ENCODE results near the gene LGALSL.

LGALSL gene

DNA sequence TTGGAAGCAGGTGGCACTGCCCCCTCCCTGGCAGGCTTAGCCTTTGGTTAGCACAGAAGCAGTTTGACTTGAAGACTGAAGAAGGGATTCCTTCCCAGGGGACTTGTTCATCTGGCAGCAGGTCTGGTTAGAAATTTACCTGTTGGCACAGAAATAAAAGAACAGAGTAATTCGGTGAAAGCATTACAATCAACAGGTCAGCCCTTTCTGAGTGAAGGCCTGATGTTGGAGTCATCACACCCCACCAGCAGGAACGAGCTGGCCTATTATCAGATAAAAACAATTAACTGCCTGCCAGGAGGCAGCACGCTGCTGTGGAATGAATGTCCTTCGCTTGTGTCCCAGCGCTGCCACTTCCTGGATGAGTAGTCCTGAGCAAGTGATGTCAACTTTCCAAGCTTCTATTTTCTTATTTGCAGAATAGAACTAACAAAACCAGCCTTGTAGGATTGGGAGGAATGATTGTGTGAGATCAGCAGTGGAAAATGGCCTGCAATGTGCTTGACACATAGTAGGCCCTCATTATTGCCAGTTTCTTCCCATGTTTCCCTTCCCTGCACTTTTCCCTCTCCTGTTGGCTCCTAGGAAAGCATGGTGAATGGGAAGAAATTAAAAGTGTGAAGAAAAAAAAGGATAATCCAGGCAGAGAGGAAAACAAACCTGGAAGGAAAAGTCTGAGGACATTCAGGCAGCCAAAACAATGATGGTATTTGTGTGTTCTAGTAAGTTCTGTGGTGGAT is 29.0 kb downstream of the LGALSL start:
- no peaks in the 10 kb centered on the region for H3K4me1 ChIP-seq (ENCODE audit: control insufficient read depth, insufficient read depth, low read length)
- H3K9ac ChIP-seq (ENCODE audit: low read depth, low read length), result no peak overlapping the region
- H3K4me3 ChIP-seq (ENCODE audit: low read depth, low read length), result no peak overlapping the region
- H3K27ac ChIP-seq (ENCODE audit: low read depth, low read length), result no peak overlapping the region
- no peaks in the 10 kb centered on the region for H3K36me3 ChIP-seq (ENCODE audit: control insufficient read depth, insufficient read depth, low read length)
- H3K9me3 ChIP-seq (ENCODE audit: control insufficient read depth, insufficient read depth, low read length), result no peaks in the 10 kb centered on the region
- no peaks in the 10 kb centered on the region for H3K27me3 ChIP-seq (ENCODE audit: control insufficient read depth, insufficient read depth, low read length)

DNA sequence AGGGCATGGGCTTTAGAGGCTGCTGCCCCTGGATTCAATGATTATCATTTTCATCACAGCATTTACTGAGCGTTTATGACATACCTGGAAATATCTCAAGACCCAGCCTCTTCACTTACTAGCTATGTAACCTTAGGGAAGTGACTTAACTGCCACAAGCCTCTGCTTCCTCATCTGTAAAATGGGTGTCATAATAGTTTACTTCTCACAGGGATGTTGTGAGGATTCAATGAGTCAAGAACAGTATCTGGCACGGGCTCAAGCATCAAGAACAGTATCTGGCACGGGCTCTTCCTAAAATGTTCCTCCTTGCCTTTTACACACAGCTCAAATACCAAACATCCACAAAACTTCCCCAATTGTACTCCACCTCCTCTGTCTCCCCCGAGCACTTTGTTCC is 31.4 kb downstream of the LGALSL start:
- Histone ChIP-seq H3K9me3 (ENCODE audit: control insufficient read depth, insufficient read depth, low read length) (no peaks in the 10 kb centered on the region), H3K4me1 (ENCODE audit: control insufficient read depth, insufficient read depth, low read length) (peaks cover 6% of the 10 kb centered on the region), H3K27me3 (ENCODE audit: control insufficient read depth, insufficient read depth, low read length) (no peaks in the 10 kb centered on the region), H3K9ac (ENCODE audit: low read depth, low read length) (no peak overlapping the region), H3K27ac (ENCODE audit: low read depth, low read length) (no peak overlapping the region), H3K36me3 (ENCODE audit: control insufficient read depth, insufficient read depth, low read length) (no peaks in the 10 kb centered on the region), H3K4me3 (ENCODE audit: low read depth, low read length) (no peak overlapping the region)

DNA sequence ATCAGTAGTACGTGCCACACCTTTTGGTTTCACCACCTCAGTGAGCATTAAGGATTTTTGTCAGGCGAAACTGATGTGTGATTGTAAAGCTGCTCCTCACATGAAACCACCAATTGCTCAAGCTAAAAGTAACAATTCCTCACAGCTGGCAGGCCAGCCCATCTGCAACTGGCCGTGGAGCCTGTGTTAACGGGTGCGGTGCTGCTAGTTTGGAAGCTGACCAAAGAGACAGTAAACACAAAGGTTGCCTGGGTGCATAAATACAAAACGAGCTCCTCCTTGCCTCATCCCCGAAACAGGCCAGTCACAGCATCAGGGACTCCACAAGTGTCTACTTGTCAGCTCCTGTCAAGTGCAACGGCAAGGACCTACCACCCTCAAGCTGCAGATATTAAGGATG is 32.0 kb downstream of the LGALSL start:
- Histone ChIP-seq H3K9ac (ENCODE audit: low read depth, low read length) (no peak overlapping the region), H3K36me3 (ENCODE audit: control insufficient read depth, insufficient read depth, low read length) (no peaks in the 10 kb centered on the region), H3K4me3 (ENCODE audit: low read depth, low read length) (no peak overlapping the region), H3K27me3 (ENCODE audit: control insufficient read depth, insufficient read depth, low read length) (no peaks in the 10 kb centered on the region), H3K27ac (ENCODE audit: low read depth, low read length) (no peak overlapping the region), H3K9me3 (ENCODE audit: control insufficient read depth, insufficient read depth, low read length) (no peaks in the 10 kb centered on the region), H3K4me1 (ENCODE audit: control insufficient read depth, insufficient read depth, low read length) (peaks cover 6% of the 10 kb centered on the region)

DNA sequence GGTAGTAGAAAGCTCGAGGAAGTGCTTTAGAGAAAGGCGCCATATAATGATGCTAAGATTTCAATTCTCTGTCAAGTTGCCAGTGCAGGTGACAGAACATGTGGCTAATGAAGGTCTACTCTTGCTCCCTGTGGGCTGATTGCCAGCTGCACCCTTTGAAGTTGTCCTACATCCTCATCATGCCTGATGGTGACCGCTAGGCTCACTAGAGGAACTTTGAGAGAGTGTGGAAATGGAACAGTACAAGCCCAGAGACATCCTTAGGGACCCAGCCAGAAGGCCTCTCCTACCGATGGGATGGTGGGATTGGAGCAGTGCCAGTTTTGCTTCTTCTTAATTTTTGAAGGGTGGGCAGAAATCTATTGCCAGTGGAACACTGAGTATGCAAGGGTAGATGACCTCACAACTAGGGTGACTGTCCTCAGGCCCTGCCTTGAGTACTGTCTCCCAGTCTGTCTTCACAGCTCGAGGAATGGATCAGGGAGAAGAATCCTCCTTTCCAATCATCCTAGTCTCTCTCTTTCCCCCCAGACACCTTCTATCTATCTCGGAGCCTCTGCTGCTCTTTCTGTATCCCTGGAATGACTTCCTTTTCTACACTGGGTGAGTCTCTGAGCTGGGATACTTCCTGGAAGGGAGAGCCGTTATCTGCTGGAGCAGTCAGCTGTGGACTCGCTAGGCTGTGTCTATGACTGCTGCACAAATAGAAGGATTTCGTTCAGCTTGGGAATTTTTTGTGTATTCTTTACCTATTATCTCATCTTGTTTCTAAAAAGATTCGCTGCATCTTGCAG is 33.5 kb downstream of the LGALSL start:
- H3K9me3 ChIP-seq (ENCODE audit: control insufficient read depth, insufficient read depth, low read length), result no peaks in the 10 kb centered on the region
- H3K4me1 ChIP-seq (ENCODE audit: control insufficient read depth, insufficient read depth, low read length), result peaks cover 12% of the 10 kb centered on the region
- H3K27me3 ChIP-seq (ENCODE audit: control insufficient read depth, insufficient read depth, low read length), result no peaks in the 10 kb centered on the region
- no peak overlapping the region for H3K9ac ChIP-seq (ENCODE audit: low read depth, low read length)
- H3K4me3 ChIP-seq (ENCODE audit: low read depth, low read length), result no peak overlapping the region
- no peak overlapping the region for H3K27ac ChIP-seq (ENCODE audit: low read depth, low read length)
- no peaks in the 10 kb centered on the region for H3K36me3 ChIP-seq (ENCODE audit: control insufficient read depth, insufficient read depth, low read length)

DNA sequence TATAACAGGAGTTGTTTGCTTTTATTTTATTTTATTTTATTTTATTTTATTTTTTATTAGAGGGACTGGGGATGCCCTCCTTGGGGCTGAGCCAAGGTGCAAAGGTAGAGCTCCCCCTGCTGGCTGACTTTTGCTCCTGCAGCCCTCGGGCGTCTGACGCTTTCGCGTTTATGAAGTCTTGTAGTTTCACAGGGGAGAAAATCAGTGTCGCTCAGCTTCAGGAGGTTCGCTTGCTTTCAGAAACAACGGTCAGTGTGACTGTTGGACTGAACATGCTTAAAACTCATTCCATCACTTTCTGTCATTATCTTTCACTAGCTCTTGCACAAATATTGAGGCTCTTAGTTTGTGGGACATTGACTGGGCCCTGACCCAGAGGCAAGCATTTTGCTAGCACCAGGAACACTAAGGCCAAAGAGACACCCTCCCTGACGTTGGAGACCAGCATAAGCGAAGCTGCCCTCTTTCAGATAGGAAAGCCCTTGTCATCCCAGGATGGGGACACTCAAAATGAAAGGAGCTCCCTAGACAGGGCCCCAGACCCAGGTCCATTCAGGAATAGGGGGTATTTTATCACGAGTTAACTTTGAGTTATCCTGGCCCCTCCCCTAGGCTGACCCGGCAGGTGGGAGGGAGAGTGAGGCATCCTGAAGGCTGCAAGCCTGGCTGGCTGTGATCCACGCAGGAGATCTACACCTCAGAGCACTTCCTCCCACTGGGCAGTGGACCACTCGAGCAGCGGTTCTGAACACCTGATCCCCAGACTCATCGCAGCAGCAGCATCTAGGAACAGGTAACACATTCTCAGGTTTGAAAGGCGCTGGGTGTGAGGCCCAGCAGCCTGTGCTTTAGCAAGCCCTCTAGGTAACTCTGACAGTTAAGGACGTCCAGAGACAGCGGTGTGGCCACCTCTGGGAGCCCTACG is 34.4 kb downstream of the LGALSL start:
- H3K9me3 ChIP-seq (ENCODE audit: control insufficient read depth, insufficient read depth, low read length), result no peaks in the 10 kb centered on the region
- no peak overlapping the region for H3K4me3 ChIP-seq (ENCODE audit: low read depth, low read length)
- no peaks in the 10 kb centered on the region for H3K27me3 ChIP-seq (ENCODE audit: control insufficient read depth, insufficient read depth, low read length)
- H3K27ac ChIP-seq (ENCODE audit: low read depth, low read length), result peak overlapping the region; percentile 24
- H3K4me1 ChIP-seq (ENCODE audit: control insufficient read depth, insufficient read depth, low read length), result peaks cover 21% of the 10 kb centered on the region
- H3K9ac ChIP-seq (ENCODE audit: low read depth, low read length), result no peak overlapping the region
- H3K36me3 ChIP-seq (ENCODE audit: control insufficient read depth, insufficient read depth, low read length), result no peaks in the 10 kb centered on the region

DNA sequence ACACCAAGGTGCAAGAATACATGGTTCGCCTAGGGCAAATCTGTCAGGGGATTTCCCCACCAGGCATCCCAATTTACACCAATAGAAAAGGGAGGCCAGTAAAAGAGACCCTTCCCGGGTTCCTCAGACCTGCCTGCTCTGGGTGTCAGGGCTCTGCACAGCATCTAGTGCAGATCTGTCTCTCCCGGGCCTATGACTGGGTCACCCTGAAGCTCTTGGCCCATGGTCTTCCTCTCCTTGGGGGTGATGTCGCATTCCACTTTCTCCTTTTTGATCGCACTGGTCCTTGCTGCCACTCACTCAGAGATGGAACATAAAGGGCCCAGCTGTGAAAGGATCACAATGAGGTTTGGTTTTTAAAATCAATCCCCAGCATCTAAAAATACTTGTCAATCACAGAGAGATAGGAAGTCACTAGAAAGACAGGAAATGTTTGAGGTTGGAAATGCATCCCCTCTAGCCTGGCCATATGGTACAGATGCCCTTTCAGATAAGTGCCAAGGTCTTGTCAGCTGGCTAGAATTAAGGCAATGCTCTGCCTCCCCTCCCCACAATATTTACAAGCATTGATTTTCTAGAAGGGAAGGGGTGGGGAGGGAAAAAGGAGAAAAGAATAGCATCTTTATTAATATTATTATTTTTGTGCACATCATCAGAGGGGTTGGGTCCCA is 35.3 kb downstream of the LGALSL start:
- no peaks in the 10 kb centered on the region for H3K9me3 ChIP-seq (ENCODE audit: control insufficient read depth, insufficient read depth, low read length)
- H3K27me3 ChIP-seq (ENCODE audit: control insufficient read depth, insufficient read depth, low read length), result no peaks in the 10 kb centered on the region
- peaks cover 28% of the 10 kb centered on the region for H3K4me1 ChIP-seq (ENCODE audit: control insufficient read depth, insufficient read depth, low read length)
- no peak overlapping the region for H3K9ac ChIP-seq (ENCODE audit: low read depth, low read length)
- H3K4me3 ChIP-seq (ENCODE audit: low read depth, low read length), result no peak overlapping the region
- no peak overlapping the region for H3K27ac ChIP-seq (ENCODE audit: low read depth, low read length)
- H3K36me3 ChIP-seq (ENCODE audit: control insufficient read depth, insufficient read depth, low read length), result no peaks in the 10 kb centered on the region

DNA sequence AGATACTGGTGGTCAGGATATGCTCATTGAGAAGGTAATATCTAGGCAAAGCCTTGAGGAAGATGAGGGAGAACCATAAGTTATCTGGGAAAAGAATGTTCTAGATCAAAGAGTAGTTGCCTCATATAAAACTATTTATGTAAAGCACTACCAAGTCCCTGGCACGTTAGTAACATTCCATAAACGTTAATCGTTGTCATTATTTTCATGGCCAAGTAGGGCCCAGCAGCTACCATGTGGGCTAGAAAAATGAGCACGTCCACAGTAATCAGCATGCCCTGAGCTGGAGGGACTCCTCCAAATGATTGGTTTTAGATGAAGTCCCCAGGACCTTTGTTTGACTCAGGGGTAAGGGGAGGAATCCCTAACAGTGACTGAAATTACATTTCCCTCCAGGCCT is 37.5 kb downstream of the LGALSL start:
- Histone ChIP-seq H3K9ac (ENCODE audit: low read depth, low read length) (no peak overlapping the region), H3K27me3 (ENCODE audit: control insufficient read depth, insufficient read depth, low read length) (no peaks in the 10 kb centered on the region), H3K36me3 (ENCODE audit: control insufficient read depth, insufficient read depth, low read length) (no peaks in the 10 kb centered on the region), H3K9me3 (ENCODE audit: control insufficient read depth, insufficient read depth, low read length) (no peaks in the 10 kb centered on the region), H3K27ac (ENCODE audit: low read depth, low read length) (no peak overlapping the region), H3K4me3 (ENCODE audit: low read depth, low read length) (no peak overlapping the region), H3K4me1 (ENCODE audit: control insufficient read depth, insufficient read depth, low read length) (peaks cover 28% of the 10 kb centered on the region)

DNA sequence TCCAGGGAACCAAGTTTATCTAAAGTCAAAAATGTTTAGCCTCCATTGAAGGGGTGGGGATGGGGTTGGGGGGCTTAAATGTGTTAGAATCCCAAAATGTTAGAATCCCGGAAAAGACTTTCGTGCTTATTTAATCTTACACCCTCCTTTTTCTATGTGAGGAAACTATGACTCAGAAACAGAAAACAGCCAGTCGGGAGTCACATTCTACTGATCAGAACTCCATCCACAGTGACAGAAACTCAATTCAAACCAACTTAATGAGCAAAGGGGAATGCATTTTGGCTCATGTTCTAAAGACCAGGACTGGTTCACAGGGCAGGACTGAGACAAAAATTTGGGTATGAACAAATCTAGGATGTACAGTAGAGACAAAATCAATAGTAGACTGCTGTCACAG is 38.3 kb downstream of the LGALSL start:
- H3K36me3 ChIP-seq (ENCODE audit: control insufficient read depth, insufficient read depth, low read length), result no peaks in the 10 kb centered on the region
- no peaks in the 10 kb centered on the region for H3K27me3 ChIP-seq (ENCODE audit: control insufficient read depth, insufficient read depth, low read length)
- H3K4me3 ChIP-seq (ENCODE audit: low read depth, low read length), result no peak overlapping the region
- peaks cover 28% of the 10 kb centered on the region for H3K4me1 ChIP-seq (ENCODE audit: control insufficient read depth, insufficient read depth, low read length)
- no peak overlapping the region for H3K9ac ChIP-seq (ENCODE audit: low read depth, low read length)
- no peak overlapping the region for H3K27ac ChIP-seq (ENCODE audit: low read depth, low read length)
- H3K9me3 ChIP-seq (ENCODE audit: control insufficient read depth, insufficient read depth, low read length), result no peaks in the 10 kb centered on the region

DNA sequence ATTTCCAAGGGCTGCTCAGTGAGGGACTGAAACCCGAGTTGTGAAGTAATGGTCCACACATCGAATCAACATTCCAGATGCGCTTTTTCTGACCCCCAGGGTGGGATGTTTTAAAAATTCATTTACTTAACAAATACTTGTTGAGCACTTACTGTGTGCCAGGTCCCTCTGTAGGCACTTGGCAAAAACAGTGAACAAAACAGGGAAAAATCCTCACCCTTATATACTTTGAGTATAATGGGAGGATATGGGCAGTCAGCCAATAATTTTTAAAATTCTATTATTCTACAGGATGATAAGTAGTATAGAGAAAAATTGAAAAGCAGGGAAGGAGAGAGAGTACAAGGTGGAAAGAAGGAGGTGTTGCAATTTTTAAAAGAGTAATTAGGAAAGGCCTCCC is 38.9 kb downstream of the LGALSL start:
- Histone ChIP-seq H3K27me3 (ENCODE audit: control insufficient read depth, insufficient read depth, low read length) (no peaks in the 10 kb centered on the region), H3K9ac (ENCODE audit: low read depth, low read length) (no peak overlapping the region), H3K4me1 (ENCODE audit: control insufficient read depth, insufficient read depth, low read length) (peaks cover 28% of the 10 kb centered on the region), H3K9me3 (ENCODE audit: control insufficient read depth, insufficient read depth, low read length) (no peaks in the 10 kb centered on the region), H3K4me3 (ENCODE audit: low read depth, low read length) (no peak overlapping the region), H3K36me3 (ENCODE audit: control insufficient read depth, insufficient read depth, low read length) (no peaks in the 10 kb centered on the region), H3K27ac (ENCODE audit: low read depth, low read length) (no peak overlapping the region)

DNA sequence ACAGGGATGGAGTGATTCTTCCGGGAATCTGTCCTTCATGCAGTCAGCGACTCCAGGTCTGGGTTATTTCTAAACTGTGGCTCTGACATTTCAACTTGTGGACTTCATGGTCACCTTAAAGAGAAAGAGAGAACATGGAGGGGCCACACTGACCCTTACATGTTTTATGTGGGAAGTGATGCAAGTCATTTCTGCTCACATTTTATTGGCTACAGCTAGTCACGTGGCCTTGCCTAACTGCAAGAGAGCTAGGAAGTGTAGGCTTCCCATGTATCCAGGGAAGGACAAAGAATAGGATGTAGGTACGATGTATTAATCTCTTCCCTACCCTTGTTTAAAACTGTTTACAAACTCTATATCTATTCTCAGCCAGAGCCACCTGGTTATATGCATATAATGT is 39.8 kb downstream of the LGALSL start:
- no peaks in the 10 kb centered on the region for H3K9me3 ChIP-seq (ENCODE audit: control insufficient read depth, insufficient read depth, low read length)
- no peak overlapping the region for H3K27ac ChIP-seq (ENCODE audit: low read depth, low read length)
- H3K4me1 ChIP-seq (ENCODE audit: control insufficient read depth, insufficient read depth, low read length), result peaks cover 26% of the 10 kb centered on the region
- no peak overlapping the region for H3K4me3 ChIP-seq (ENCODE audit: low read depth, low read length)
- no peaks in the 10 kb centered on the region for H3K36me3 ChIP-seq (ENCODE audit: control insufficient read depth, insufficient read depth, low read length)
- H3K27me3 ChIP-seq (ENCODE audit: control insufficient read depth, insufficient read depth, low read length), result no peaks in the 10 kb centered on the region
- no peak overlapping the region for H3K9ac ChIP-seq (ENCODE audit: low read depth, low read length)
